Kidney (tissue), 14 donors: ENCODE measurements around the gene ZFAND6. TPM values are rescaled to one million over a fixed set of nuclear protein-coding genes. Genes with fewer than 3 reads are reported as not detected.

Experiments
- DNase-seq, 5 donors: peaks; one replicate each; pipeline ENCODE4 v3.0.0-alpha.2; 2013 to 2020
- FAIRE-seq: peaks from 2 replicates; lab custom pipeline; 2012; peaks lifted over from hg19 to GRCh38; lab: Jason Lieb, UNC
- H3K27ac ChIP-seq, 2 donors: one replicate each; pipeline ENCODE4 v1.7.0; 2013; ENCODE audit warnings: low read depth in 2 of 2, low read length in 2 of 2, inconsistent platforms in 1 of 2
- H3K27me3 ChIP-seq: one replicate; pipeline ENCODE4 v1.7.1; 2013; ENCODE audit warnings: low read length, inconsistent platforms; ENCODE audit not compliant: control insufficient read depth, insufficient read depth
- H3K36me3 ChIP-seq, 3 donors: one replicate each; pipeline versions ENCODE4 v1.7.0 to v1.7.1; 2013; ENCODE audit warnings: low read length in 3 of 3, control low read depth in 1 of 3, inconsistent platforms in 1 of 3; ENCODE audit not compliant: insufficient read depth in 3 of 3, control insufficient read depth in 2 of 3
- H3K4me1 ChIP-seq, 3 donors: one replicate each; pipeline versions ENCODE4 v1.7.0 to v1.7.1; 2013; ENCODE audit warnings: low read length in 3 of 3, inconsistent platforms in 1 of 3, low read depth in 1 of 3; ENCODE audit not compliant: control insufficient read depth in 2 of 3, insufficient read depth in 2 of 3
- H3K4me3 ChIP-seq, 3 donors: one replicate each; pipeline versions ENCODE4 v1.7.0 to v1.8.1; 2013; ENCODE audit warnings: low read length in 3 of 3, control low read depth in 1 of 3, inconsistent platforms in 1 of 3
- H3K9ac ChIP-seq, 3 donors: one replicate each; pipeline versions ENCODE4 v1.7.0 to v1.7.1; 2013; ENCODE audit warnings: low read length in 3 of 3, control low read depth in 1 of 3, inconsistent platforms in 1 of 3
- H3K9me3 ChIP-seq, 3 donors: one replicate each; pipeline versions ENCODE4 v1.7.0 to v1.7.1; 2013; ENCODE audit warnings: low read length in 3 of 3, control low read depth in 1 of 3, inconsistent platforms in 1 of 3; ENCODE audit not compliant: control insufficient read depth in 2 of 3, insufficient read depth in 1 of 3
- intact Hi-C: fragments of 100-400 bp; cut with DNase I; formaldehyde crosslinking; loops from one replicate; pipeline ENCODE4 v1.11.1; 2022
- polyA plus RNA-seq: library from polyadenylated mRNA; stranded (reverse); fragments of 350-450 nt; fragmentation: Illumina TruSeq; extraction: RNeasy Lipid Tissue Mini Kit (QIAGEN cat#74804); gene quantifications from one replicate; pipeline ENCODE4 v1.2.3, GENCODE V29; 2014; ENCODE audit warnings: low read depth, low replicate concordance; ENCODE audit not compliant: insufficient read depth
- total RNA-seq: library from RNA; stranded (reverse); fragmentation: NEBNext Ultra II Directional; extraction: Animal tissue kit (Norgen Biotek cat#: 25700); gene quantifications from one replicate; pipeline ENCODE4 v1.2.1, GENCODE V29; 2021
- TF ChIP-seq, protein P1 (sequence below): IDR thresholded peaks from 3 replicates; pipeline ENCODE4 v1.5.1; 2012; ENCODE audit warnings: mild to moderate bottlenecking, moderate library complexity, borderline replicate concordance; ENCODE audit not compliant: insufficient read depth; ENCODE audit errors: extremely low read depth
- donor health status: control.
- donor health status: control.
- donor health status: control.
- donor health status: control.
- donor health status: control.
- donor health status: DM: yes; HTN: yes; CAD: no.
- donor health status: Normal renal cell carcinoma (clear cell type).

ZFAND6 gene
- total and polyA plus RNA-seq, 2 donors from 2014 or later: 72.3 to 85.7 TPM

DNA sequence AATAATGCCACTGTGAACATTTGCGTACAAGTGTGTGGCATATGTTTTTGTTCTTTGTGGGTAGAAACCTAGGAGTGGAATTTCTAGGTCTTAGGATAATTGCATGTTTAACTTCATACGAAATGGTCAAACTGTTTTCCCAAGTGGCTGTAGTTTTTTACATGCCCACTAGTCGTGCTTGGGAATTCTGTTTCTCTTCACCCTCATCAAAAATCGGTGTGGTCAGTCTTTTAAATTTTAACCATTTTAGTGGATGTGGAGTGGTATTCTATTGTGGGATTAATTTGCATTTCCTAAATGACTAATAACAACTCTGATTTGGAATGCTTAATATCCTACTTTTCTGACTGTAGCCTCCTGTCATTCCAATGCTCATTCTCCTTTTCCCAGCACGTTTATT lies 27.6 kb downstream of the ZFAND6 start:
- TF ChIP-seq, protein P1, sequence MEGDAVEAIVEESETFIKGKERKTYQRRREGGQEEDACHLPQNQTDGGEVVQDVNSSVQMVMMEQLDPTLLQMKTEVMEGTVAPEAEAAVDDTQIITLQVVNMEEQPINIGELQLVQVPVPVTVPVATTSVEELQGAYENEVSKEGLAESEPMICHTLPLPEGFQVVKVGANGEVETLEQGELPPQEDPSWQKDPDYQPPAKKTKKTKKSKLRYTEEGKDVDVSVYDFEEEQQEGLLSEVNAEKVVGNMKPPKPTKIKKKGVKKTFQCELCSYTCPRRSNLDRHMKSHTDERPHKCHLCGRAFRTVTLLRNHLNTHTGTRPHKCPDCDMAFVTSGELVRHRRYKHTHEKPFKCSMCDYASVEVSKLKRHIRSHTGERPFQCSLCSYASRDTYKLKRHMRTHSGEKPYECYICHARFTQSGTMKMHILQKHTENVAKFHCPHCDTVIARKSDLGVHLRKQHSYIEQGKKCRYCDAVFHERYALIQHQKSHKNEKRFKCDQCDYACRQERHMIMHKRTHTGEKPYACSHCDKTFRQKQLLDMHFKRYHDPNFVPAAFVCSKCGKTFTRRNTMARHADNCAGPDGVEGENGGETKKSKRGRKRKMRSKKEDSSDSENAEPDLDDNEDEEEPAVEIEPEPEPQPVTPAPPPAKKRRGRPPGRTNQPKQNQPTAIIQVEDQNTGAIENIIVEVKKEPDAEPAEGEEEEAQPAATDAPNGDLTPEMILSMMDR: no peak
- H3K27ac ChIP-seq: no peak overlapping the region
- no peaks in the 10 kb centered on the region for H3K27me3 ChIP-seq
- H3K9me3 ChIP-seq: no peaks in the 10 kb centered on the region
- FAIRE-seq: no peak
- no peak for DNase-seq
- H3K4me1 ChIP-seq: no peaks in the 10 kb centered on the region
- H3K9ac ChIP-seq: no peak overlapping the region
- no peaks in the 10 kb centered on the region for H3K36me3 ChIP-seq
- intact Hi-C loops: no loop called here
- no peak overlapping the region for H3K4me3 ChIP-seq

DNA sequence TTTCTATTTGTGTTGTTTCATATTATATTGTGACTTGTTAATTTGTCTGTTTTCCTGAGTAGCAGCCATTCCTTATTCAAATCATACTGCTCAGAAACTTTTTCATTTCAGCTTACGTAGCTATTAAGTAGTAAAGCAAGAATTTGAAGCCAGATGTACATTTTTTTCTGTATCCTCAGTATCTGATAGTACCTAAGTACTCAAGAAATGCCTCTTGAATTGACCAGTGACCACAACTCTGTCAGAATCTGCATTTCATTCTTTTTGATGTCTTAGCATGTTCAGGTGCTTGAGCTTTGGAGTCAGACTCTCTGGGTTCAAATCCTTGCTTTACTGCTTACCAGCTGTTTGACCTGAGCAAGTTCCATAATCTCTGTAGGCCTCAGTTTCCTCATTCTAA lies 30.6 kb downstream of the ZFAND6 start:
- Histone ChIP-seq H3K4me1 (no peaks in the 10 kb centered on the region), H3K27ac (no peak overlapping the region)

DNA sequence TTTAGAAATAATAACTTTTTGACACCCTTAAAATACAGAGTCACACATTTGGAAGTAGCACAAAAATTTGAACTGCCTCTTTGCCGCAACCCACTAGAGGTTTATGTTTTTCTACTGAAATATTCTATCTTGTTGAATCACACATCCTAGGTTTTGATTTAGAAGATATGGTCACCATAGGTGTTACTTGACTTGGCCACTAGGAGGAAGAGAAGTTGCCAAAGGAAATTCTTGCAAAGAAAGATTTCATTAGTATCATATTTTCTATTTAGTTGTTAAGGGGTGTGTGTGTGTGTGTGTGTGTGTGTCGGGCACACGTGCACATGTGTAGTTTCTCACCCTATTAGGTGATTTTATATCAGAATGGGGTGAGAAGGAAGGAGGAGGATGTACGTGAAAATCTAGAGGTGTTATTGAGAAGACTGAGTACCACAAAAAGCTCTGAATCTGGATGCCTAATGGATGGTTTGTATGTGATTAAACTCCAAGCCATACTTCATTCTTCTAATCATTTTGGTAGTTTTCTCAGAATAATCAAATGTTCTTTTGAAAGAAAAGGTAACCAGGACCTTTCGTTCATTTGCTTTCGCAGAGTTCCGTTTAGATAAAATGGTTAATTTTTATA lies 31.5 kb downstream of the ZFAND6 start:
- no peaks in the 10 kb centered on the region for H3K36me3 ChIP-seq
- H3K9ac ChIP-seq: no peak overlapping the region
- H3K4me3 ChIP-seq: no peak overlapping the region
- DNase-seq (no peak), FAIRE-seq (no peak)
- H3K27me3 ChIP-seq: no peaks in the 10 kb centered on the region
- TF ChIP-seq, protein P1: no peak
- H3K27ac ChIP-seq: no peak overlapping the region
- H3K4me1 ChIP-seq: peaks cover 0 to 3% (median 1%) of the 10 kb centered on the region in 3 donors
- no peaks in the 10 kb centered on the region for H3K9me3 ChIP-seq
- intact Hi-C loops: no loop called here

More for the DNA sequence above, 30.6 kb downstream of the ZFAND6 start:
- no peak overlapping the region for H3K9ac ChIP-seq
- H3K36me3 ChIP-seq: no peaks in the 10 kb centered on the region
- FAIRE-seq (no peak), DNase-seq (no peak)
- no peak overlapping the region for H3K4me3 ChIP-seq
- intact Hi-C loops: no loop called here
- no peaks in the 10 kb centered on the region for H3K27me3 ChIP-seq
- no peaks in the 10 kb centered on the region for H3K9me3 ChIP-seq
- TF ChIP-seq, protein P1: no peak
